ENCODE results near the gene PPOX.

- TF ChIP-seq CTCF (IDR thresholded peaks at IDR 0.05) (no peak), POLR2A (IDR thresholded peaks at IDR 0.05) (no peak), POLR2AphosphoS5 (IDR thresholded peaks at IDR 0.05) (no peak)
Observed at GRCh38 chr1:161196111-161196510, 29.9 kb downstream of the PPOX start.
